Measurements from ENCODE around the gene WDR93.

DNA sequence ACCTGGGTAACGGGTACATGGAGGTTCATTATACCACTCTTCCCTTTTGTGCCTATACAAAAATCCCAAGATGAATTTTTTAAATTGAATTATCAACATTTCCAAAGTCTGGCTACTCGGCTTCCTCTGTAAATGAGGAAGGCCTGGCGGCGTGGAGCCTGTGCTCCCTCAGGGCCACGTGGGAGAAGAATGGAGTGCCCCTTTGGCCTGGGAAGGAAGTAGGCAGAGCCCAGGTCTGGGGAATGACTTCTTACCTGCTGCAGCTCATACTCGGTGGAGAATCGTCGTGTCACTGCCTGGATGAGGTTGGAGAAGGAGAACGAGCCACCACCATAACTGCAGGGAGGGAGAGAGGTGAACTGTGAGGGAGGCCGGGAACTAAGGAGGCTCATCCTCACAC is 99.6 kb downstream of the WDR93 start:
- TF ChIP-seq, protein P1, sequence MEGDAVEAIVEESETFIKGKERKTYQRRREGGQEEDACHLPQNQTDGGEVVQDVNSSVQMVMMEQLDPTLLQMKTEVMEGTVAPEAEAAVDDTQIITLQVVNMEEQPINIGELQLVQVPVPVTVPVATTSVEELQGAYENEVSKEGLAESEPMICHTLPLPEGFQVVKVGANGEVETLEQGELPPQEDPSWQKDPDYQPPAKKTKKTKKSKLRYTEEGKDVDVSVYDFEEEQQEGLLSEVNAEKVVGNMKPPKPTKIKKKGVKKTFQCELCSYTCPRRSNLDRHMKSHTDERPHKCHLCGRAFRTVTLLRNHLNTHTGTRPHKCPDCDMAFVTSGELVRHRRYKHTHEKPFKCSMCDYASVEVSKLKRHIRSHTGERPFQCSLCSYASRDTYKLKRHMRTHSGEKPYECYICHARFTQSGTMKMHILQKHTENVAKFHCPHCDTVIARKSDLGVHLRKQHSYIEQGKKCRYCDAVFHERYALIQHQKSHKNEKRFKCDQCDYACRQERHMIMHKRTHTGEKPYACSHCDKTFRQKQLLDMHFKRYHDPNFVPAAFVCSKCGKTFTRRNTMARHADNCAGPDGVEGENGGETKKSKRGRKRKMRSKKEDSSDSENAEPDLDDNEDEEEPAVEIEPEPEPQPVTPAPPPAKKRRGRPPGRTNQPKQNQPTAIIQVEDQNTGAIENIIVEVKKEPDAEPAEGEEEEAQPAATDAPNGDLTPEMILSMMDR (IDR thresholded peaks at IDR 0.05) = no peak
- TF ChIP-seq EP300 (IDR thresholded peaks at IDR 0.05; ENCODE audit: low read depth) (no peak), POLR2A (IDR thresholded peaks at IDR 0.05) (no peak)
